T-helper 1 cell treated with Interleukin-12 subunit alpha and Interleukin-12 subunit beta and Interleukin-4 antibody, amounts not matched to agents 30 ng/mL and 1 ng/mL, for 36 hours (primary cell): ENCODE data around the gene FNDC5. TPM values are rescaled to one million over a fixed set of nuclear protein-coding genes. Genes with fewer than 3 reads are reported as not detected.
"Not testable (repeated sequence)": the region's sequence is repeated elsewhere in the genome, so short reads cannot be mapped to it uniquely, and the experiment has no call there.

Experiments used
- intact Hi-C: fragments of 100-400 bp; cut with micrococcal nuclease; formaldehyde crosslinking; loops from one replicate; pipeline ENCODE4 v1.15.1; 2024
- total RNA-seq: library from RNA; stranded (reverse); gene quantifications from 2 replicates; pipeline ENCODE4 v1.2.3, GENCODE V29; 2022

Gene FNDC5
- not detected in 2 replicates for total RNA-seq

GRCh38 chr1:32870615-32871363, at the start of gene FNDC5:
TSS of gene FNDC5 (minus strand) at chr1:32870912.
- intact Hi-C loops, result no loop called here

GRCh38 chr1:32919811-32920733, 49.4 kb upstream of the FNDC5 start:
- intact Hi-C loops, result no loop called here

GRCh38 chr1:32918179-32918578, 47.5 kb upstream of the FNDC5 start:
- intact Hi-C loops, result no loop called here

GRCh38 chr1:32917521-32917920, 46.8 kb upstream of the FNDC5 start:
- intact Hi-C loops, result no loop called here

- intact Hi-C loops, result no loop called here
These were observed 45.3 kb upstream of the FNDC5 start for GRCh38 chr1:32915766-32916706.

GRCh38 chr1:32910319-32910718, 39.6 kb upstream of the FNDC5 start:
- intact Hi-C loops, result no loop called here

- intact Hi-C loops, result no loop called here
These were observed 36.7 kb upstream of the FNDC5 start for GRCh38 chr1:32907435-32907834.

- intact Hi-C loops, result no loop called here
These were observed 35.9 kb upstream of the FNDC5 start for GRCh38 chr1:32906654-32907053.

GRCh38 chr1:32905588-32905987, 34.9 kb upstream of the FNDC5 start:
- intact Hi-C loops, result not testable (repeated sequence)

GRCh38 chr1:32904797-32905196, 34.1 kb upstream of the FNDC5 start:
- intact Hi-C loops, result no loop called here

GRCh38 chr1:32903991-32904785, 33.5 kb upstream of the FNDC5 start:
- intact Hi-C loops, result no loop called here

GRCh38 chr1:32902535-32902920, 31.8 kb upstream of the FNDC5 start:
- intact Hi-C loops, result no loop called here

GRCh38 chr1:32901823-32902534, 31.3 kb upstream of the FNDC5 start:
- intact Hi-C loops, result no loop called here

GRCh38 chr1:32900956-32901822, 30.5 kb upstream of the FNDC5 start, which contains the start of gene TMEM54:
TSS of gene TMEM54 (minus strand) at chr1:32901389. CDS start at chr1:32901238, 151 bp downstream.
- intact Hi-C loops, result no loop called here

GRCh38 chr1:32900371-32900955, 29.8 kb upstream of the FNDC5 start:
- intact Hi-C loops, result no loop called here

- intact Hi-C loops, result no loop called here
These were observed 29.0 kb upstream of the FNDC5 start for GRCh38 chr1:32899586-32900296.

GRCh38 chr1:32898958-32899357, 28.2 kb upstream of the FNDC5 start:
- intact Hi-C loops, result no loop called here

- intact Hi-C loops, result no loop called here
These were observed 27.3 kb upstream of the FNDC5 start for GRCh38 chr1:32898056-32898455.
